ENCODE measurements around the gene FBXL20.
"Not testable (repeated sequence)": the region's sequence is repeated elsewhere in the genome, so short reads cannot be mapped to it uniquely, and the experiment has no call there.

FBXL20 gene, protein sequence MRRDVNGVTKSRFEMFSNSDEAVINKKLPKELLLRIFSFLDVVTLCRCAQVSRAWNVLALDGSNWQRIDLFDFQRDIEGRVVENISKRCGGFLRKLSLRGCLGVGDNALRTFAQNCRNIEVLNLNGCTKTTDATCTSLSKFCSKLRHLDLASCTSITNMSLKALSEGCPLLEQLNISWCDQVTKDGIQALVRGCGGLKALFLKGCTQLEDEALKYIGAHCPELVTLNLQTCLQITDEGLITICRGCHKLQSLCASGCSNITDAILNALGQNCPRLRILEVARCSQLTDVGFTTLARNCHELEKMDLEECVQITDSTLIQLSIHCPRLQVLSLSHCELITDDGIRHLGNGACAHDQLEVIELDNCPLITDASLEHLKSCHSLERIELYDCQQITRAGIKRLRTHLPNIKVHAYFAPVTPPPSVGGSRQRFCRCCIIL

DNA sequence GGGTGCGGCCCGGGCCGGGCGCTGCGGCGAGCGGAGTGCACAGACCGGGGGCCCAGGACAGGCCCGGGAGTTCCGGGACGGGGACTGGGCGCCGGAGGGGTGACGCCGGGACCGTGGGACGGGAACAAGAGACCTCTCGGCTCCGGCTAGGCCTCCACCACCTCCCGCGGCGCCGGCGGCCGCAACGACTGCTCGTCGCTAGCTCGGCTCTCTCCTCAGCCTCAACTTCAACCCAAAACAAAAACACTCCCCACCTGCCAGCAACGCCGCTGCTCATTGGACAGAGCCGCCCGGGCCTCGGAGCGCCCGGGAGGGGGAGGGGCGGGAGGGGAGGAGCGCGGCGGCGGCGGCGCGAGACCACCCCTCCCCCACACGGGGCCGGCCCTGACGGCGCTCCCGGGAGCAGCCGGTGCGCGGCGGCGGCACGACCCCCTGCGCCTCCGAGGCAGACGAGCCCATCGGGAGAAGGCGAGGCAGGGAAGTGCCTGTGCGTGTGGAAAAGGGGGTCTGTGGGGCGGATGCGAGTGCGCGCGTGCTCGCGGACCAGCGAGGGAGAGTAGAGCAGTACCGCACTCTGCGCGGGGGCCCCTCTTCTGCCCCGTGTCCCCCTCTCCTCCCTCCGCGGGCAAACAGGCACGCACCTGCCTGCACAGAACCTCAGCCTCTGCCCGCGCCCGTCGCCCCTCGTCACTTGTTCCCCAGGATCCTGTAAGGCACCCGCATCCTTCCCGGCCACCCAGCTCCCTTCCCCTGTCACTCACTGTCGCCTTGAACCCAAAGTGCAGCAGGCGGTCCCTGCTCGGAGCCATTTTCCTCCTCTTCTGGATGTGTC is at the start of gene FBXL20:
Gene FBXL20, minus strand, starts transcription at position 215 of the 832 bp plus-strand sequence. CDS start 224 bp downstream, outside the sequence.
- peak; percentile 15 to 92 (median 83) for DNase-seq

GRCh38 chr17:39450847-39451581 is 49.6 kb upstream of the FBXL20 start, which contains the start of gene MED1:
Gene MED1, minus strand, starts transcription at chr17:39451263. Its CDS starts 201 bp downstream, at chr17:39451062.
- peak; percentile 16 to 94 (median 81) for DNase-seq

DNA sequence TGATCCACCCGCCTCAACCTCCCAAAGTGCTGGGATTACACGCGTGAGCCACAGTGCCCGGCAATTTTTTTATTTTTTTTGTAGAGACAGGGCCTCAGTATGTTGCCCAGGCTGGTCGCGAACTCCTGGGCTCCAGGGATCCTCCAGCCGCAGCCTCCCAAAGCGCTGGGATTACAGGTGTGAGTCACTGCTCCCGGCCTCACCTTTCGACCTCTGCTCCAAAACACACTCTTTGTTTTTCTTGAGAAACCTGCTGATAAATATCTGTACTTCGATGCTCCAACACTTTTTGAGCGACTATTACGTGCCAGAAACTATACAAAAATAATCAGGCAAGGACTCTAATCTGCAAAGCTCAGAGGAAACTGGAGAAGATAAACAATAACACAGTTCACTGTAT is 48.6 kb upstream of the FBXL20 start:
- DNase-seq = no peak

GRCh38 chr17:39447561-39447960 is 46.1 kb upstream of the FBXL20 start:
- no peak for DNase-seq

- DNase-seq = no peak
Measured at GRCh38 chr17:39443326-39443725, 41.9 kb upstream of the FBXL20 start.

DNA sequence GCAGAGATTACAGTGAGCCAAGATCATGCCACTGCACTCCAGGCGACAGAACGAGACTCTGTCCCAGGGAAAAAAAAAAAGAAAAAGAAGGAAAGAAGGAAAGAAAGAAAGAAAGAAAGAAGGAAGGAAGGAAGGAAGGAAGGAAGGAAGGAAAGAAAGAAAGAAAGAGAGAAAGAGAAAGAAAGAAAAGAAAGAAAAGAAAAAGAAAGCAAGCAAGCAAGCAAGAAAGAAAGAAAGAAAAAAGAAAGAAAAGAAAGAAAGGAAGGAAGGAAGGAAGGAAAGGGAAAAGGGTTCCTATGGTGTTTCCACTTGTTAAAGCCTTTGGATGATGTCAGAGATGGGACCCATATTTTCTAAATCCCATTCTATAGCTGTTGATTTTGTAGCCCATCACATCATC is 38.4 kb upstream of the FBXL20 start:
- not testable (repeated sequence) for DNase-seq

GRCh38 chr17:39429600-39429999 is 28.2 kb upstream of the FBXL20 start:
- no peak for DNase-seq

- no peak for DNase-seq
Measured at GRCh38 chr17:39416141-39416540, 14.7 kb upstream of the FBXL20 start.

- no peak for DNase-seq
Measured at GRCh38 chr17:39410279-39410678, 8.9 kb upstream of the FBXL20 start.

DNA sequence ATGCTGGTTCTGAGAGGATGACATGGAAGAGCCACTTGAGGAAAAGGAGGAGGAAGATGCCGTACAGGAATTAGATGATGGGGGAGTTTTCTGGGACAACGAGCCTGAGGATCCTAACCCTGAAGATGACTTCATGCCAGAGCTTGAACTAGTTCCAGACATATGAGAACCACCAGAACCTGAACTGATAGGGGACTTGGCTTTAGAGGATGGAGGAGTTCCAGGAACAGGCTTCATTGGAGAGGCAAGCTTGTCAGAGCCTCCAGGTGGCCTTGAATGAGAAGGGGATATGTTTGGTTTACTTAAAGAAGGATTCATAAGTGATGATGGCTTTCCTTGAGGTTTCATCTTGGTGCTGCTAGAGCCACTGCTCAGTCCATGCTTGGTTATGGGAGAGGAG is 6.9 kb upstream of the FBXL20 start:
- no peak for DNase-seq

- DNase-seq = no peak
Measured at GRCh38 chr17:39406951-39407350, 5.5 kb upstream of the FBXL20 start.

DNA sequence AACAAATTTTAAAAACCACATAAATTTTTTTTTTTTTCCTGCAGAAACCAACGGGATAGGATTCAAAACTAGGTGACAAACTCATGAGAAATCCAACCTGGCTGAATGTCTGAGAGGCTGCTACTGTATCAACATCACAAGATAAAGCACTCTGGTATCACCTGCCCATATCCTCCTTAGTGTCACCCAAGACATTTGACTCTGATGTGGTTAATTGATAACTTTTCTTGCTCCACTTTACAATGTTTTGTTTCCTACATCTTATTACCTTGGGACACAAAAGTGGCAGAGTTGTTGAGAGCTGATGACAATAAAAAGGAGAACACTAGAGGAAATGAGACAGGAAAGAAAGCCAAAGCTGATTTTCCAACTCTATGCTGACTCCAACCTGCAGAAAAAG is 4.0 kb upstream of the FBXL20 start:
- DNase-seq = no peak

DNA sequence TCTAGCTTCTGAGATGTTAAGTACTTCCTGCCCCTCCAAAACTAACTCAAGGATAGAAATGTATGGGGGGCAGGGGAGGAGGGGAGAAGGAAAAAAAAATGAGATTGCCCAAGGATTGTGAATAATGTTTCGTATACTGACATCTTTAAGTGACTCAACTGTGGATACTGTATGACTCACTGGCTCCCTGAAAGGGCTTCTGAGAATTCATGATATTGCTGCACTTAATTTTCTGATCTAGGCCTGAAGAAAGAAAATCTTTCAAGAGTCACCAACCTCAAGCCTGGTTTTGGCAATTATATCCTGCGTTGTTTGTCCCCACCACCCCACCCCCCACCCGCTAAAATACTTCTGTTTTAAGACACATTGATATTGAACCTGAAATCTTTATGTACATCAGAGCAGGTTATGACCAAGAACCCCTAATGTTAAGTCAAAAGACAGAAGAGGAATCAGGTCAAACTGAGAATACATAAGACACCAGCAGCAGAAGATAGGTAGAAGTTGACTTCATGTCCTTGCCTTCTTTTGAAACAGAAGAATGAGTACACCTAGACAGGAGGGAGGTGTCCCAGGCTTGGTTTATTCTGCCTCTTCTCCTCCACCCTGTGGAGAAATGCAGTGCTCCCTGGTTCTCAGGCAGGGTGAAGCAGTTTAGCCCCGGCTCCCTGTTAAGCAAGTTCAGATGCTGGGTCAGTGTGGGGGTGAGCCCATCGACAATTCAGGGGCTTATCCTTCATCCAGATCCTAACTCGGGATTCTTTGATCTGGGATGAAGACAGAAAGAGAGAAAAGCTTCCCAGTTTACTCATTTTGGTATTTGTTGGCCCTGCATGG is 3.3 kb upstream of the FBXL20 start:
- DNase-seq = no peak

- DNase-seq = no peak
Measured at GRCh38 chr17:39402890-39403605, 1.6 kb upstream of the FBXL20 start.

GRCh38 chr17:39402244-39402889 is 941 bp upstream of the FBXL20 start:
- DNase-seq = peak; percentile 41 to 95 (median 88)

DNA sequence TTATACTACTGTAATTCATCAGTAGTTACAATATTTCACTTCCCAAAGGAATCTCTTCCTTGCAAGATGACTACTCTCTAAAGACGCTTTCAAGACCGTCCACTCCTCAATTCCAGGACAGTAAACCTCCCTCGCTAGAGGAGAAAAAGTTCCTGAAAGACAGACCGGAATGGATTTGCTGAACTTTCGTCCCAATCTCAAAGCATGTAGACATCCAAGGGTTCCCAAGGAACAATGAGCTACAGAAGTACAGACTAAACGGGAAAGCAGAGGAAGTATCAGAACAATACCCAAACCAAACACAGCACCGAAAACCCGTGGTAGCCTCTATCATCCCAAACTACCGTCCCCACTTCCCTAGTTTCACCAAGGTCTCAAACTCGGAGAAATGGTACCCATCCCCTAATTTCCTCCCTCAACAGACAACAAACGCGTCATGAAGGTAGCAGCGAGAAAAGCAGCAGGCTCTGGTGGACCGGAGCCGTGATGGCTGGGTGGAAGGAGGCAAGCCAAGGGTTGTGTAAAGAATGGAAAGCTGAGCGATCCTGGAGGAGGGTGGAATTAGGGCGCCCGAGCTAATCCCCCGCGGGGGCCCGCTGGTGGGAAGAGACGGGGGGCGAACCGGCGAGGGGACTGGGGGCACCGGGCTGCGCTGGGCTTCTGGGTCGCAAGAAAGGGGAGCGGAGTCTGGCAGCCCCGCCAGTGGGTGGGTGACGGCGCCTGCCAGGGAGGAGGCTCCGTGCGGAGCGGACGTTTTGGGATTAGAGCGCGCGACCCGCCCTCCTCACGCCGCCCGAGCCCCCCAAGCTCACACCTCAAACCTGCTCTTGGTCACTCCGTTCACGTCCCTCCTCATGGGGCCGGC is 647 bp downstream of the FBXL20 start:
- peak in 22 of 58 donors; percentile 12 to 57 (median 36) for DNase-seq

- no peak for DNase-seq
Measured at GRCh38 chr17:39399791-39400190, 1.6 kb downstream of the FBXL20 start.

- no peak for DNase-seq
Measured at GRCh38 chr17:39393736-39394135, 7.7 kb downstream of the FBXL20 start.
